Measurements from ENCODE around the gene TRAPPC11. TPM values are rescaled to one million over a fixed set of nuclear protein-coding genes. Genes with fewer than 3 reads are reported as not detected.

The TRAPPC11 gene
- total RNA-seq, 4 donors from 2014 or later: 67.8 to 99.4 (median 83.9) TPM

DNA sequence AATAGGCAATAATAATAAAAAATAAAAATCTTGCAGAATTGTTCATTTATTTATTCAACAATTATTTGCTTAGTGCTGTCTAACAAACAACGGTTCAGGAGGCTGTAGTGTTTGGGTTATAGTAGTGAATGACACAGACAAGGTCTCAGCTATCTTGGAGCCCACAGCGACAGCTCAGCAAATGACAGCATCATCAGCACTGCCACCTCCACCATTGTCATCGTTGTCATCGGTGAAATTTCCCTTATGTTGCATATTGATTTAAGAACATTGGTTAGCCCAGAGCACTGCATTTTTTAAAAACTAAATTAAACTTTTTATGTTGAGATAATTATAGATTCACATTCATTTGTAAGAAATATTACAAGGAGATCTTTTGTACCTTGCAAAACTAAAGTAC lies 79.9 kb downstream of the TRAPPC11 start:
- Histone ChIP-seq H3K36me3 (no peaks in the 10 kb centered on the region), H3K27me3 (no peaks in the 10 kb centered on the region)
- 95 to 98% methylated on average over 4 of the region's 4 CpGs for WGBS, 2 donors

DNA sequence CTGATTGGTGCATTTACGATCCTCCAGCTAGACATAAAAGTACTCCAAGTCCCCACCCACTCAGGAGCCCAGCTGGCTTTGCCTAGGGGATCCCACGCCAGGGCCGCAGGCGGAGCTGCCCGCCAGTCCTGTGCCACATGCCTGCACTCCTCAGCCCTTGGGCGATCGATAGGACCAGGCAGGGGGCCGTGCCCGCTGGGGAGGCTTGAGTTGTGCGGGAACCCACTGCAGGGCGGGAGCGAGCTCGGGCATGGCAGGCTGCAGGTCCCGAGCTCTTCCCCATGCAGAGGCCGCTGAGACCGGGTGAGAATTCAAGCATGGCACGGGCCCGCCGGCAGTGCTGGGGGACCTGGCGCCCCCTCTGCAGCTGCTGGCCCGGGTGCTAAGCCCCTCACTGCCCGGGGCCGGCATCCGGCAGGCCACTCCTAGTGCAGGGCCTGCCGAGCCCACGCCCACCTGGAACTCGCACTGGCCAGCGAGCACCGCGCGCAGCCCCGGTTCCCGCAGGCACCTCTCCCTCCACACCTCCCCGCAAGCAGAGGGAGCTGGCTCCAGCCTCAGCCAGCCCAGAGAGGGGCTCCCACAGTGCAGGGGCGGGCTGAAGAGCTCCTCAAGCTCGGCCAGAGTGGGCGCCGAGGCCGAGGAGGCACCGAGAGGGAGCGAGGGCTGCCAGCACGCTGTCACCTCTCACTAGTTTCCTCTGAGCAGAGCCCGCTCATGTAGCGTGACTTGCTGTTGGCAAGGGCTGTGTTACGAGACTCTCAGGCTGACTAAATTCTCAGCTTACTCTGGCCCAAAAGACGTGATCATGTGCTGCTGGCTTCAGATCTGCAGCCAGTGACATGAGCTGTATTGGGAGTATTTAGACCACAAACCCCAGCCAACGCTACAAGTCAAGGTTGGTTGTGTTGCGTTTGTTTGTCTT lies 87.5 kb downstream of the TRAPPC11 start:
- WGBS, 2 donors: 82 to 92% methylated on average over 35 to 45 of the region's 48 CpGs

More for the DNA sequence above, 79.9 kb downstream of the TRAPPC11 start:
- no peaks in the 10 kb centered on the region for H3K9me3 ChIP-seq
- H3K4me3 ChIP-seq: no peak overlapping the region
- H3K4me1 ChIP-seq: peaks cover 0 to 3% (median 0%) of the 10 kb centered on the region in 4 donors
- no peak overlapping the region for H3K27ac ChIP-seq
- TF ChIP-seq, protein P1, sequence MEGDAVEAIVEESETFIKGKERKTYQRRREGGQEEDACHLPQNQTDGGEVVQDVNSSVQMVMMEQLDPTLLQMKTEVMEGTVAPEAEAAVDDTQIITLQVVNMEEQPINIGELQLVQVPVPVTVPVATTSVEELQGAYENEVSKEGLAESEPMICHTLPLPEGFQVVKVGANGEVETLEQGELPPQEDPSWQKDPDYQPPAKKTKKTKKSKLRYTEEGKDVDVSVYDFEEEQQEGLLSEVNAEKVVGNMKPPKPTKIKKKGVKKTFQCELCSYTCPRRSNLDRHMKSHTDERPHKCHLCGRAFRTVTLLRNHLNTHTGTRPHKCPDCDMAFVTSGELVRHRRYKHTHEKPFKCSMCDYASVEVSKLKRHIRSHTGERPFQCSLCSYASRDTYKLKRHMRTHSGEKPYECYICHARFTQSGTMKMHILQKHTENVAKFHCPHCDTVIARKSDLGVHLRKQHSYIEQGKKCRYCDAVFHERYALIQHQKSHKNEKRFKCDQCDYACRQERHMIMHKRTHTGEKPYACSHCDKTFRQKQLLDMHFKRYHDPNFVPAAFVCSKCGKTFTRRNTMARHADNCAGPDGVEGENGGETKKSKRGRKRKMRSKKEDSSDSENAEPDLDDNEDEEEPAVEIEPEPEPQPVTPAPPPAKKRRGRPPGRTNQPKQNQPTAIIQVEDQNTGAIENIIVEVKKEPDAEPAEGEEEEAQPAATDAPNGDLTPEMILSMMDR (IDR thresholded peaks at IDR 0.05): no peak
- TF ChIP-seq POLR2A (IDR thresholded peaks at IDR 0.05) (no peak), EP300 (IDR thresholded peaks at IDR 0.05) (no peak)
- no peak for DNase-seq (ENCODE audit: low spot score in 2 of 2)

DNA sequence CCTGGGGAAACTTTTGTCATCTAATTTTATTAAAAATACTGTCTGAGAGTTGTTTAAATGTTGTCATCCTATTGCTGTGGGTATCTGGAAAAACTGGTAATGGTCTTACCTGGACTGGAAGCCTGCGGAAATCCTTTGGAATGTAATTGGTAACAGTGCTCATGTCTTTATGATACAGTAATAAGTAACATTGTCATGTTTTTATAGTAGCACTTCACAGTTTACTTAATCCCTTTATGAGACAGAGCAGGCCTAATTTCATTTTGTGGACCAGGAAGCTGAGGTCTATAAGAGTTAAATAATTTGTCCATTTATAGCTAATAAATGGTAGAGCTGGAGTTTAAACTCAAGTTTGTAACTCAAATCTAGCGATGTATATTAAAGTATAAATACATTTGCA lies 88.3 kb downstream of the TRAPPC11 start:
- Histone ChIP-seq H3K36me3 (no peaks in the 10 kb centered on the region), H3K27me3 (no peaks in the 10 kb centered on the region), H3K9me3 (no peaks in the 10 kb centered on the region), H3K27ac (no peak overlapping the region), H3K4me1 (peaks cover 0 to 4% (median 0%) of the 10 kb centered on the region in 4 donors), H3K4me3 (no peak overlapping the region)
- no peak for DNase-seq (ENCODE audit: low spot score in 2 of 2)
- no peak for TF ChIP-seq EP300 (IDR thresholded peaks at IDR 0.05)
- TF ChIP-seq, protein P1 (IDR thresholded peaks at IDR 0.05): no peak
- TF ChIP-seq POLR2A (IDR thresholded peaks at IDR 0.05): no peak
- 87 to 93% methylated on average over 2 of the region's 2 CpGs for whole genome bisulfite sequencing, 2 donors

More for the DNA sequence above, 87.5 kb downstream of the TRAPPC11 start:
- no peaks in the 10 kb centered on the region for H3K27me3 ChIP-seq
- no peaks in the 10 kb centered on the region for H3K36me3 ChIP-seq
- H3K27ac ChIP-seq: no peak overlapping the region
- H3K4me1 ChIP-seq: peaks cover 0 to 4% (median 0%) of the 10 kb centered on the region in 4 donors
- TF ChIP-seq, protein P1 (IDR thresholded peaks at IDR 0.05): no peak
- TF ChIP-seq POLR2A (IDR thresholded peaks at IDR 0.05): no peak
- no peak overlapping the region for H3K4me3 ChIP-seq
- H3K9me3 ChIP-seq: no peaks in the 10 kb centered on the region
- peak in 1 of 2 donors; percentile 14 for DNase-seq (ENCODE audit: low spot score in 2 of 2)

DNA sequence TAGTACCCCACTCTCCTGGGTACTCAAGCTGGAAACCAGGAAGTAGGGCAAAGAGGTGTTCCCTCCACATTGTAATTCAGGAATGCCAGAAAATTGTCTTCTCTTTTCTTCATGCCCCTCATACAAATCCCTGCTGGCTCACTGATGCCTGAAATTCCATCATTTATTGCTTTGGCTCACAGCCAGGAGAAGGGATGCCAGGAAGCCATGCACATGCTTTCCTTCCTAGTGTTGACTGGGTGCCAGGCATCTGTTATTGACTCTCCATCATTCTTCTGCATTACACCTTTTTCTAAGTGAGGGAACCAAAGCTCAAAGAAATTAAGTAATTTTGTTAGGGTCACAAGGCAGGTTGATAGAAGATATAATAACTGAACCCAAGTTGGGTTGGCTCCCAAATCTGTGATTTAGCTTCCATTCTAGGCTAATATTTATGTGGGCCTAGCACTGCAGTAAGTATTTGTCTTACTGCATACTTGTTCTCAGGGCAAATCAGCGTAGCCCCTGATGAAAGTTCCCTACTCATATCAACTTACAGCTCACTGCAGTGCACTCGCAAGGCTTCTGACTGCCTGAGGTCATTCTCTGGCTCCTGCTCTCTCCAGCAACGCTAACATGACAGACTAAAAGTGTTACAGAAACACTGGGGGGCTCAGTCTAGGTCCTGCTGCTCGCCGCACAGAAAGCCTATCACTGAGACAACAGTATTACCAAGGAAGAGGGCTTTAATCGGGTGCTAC lies 89.0 kb downstream of the TRAPPC11 start:
- whole genome bisulfite sequencing, 2 donors: 27 to 33% methylated on average over 6 of the region's 6 CpGs
- TF ChIP-seq POLR2A (IDR thresholded peaks at IDR 0.05) (no peak), EP300 (IDR thresholded peaks at IDR 0.05) (no peak)
- TF ChIP-seq, protein P1 (IDR thresholded peaks at IDR 0.05): no peak
- H3K36me3 ChIP-seq: no peaks in the 10 kb centered on the region
- H3K4me1 ChIP-seq: peaks cover 0 to 4% (median 0%) of the 10 kb centered on the region in 4 donors
- H3K27me3 ChIP-seq: no peaks in the 10 kb centered on the region
- no peaks in the 10 kb centered on the region for H3K9me3 ChIP-seq
- no peak overlapping the region for H3K4me3 ChIP-seq
- H3K27ac ChIP-seq: no peak overlapping the region
- DNase-seq (ENCODE audit: low spot score in 2 of 2): no peak
